GM18873 (cell line): ENCODE results near the gene SLC41A3.
"Not testable (repeated sequence)": the region's sequence is repeated elsewhere in the genome, so short reads cannot be mapped to it uniquely, and the experiment has no call there.

Experiments
- ATAC-seq: cut with Tn5 transposase; IDR thresholded peaks from one replicate; pipeline ENCODE4 v1.9.1; 2021; ENCODE audit warnings: mild to moderate bottlenecking, moderate library complexity, moderate number of reproducible peaks; ENCODE audit not compliant: unreplicated experiment, low FRiP score

The SLC41A3 gene

GRCh38 chr3:125963834-125964233 is 120.1 kb downstream of the SLC41A3 start:
- not testable (repeated sequence) for ATAC-seq

DNA sequence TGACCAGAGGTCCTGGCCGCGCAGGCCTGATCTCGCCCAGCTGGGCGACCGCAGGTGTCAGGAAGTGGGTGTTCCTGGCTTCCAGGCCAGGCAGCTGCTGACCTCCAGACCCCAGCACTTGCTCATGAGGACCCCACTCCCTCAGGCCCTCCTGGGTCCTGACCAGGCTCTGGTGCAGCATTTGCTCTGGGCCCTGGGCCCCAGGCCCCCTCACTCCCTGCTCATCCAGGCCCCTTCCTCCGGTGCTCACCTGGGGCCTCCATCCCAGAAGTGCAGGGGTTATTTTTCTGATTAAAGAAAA is 122.7 kb downstream of the SLC41A3 start:
- ATAC-seq = no peak

DNA sequence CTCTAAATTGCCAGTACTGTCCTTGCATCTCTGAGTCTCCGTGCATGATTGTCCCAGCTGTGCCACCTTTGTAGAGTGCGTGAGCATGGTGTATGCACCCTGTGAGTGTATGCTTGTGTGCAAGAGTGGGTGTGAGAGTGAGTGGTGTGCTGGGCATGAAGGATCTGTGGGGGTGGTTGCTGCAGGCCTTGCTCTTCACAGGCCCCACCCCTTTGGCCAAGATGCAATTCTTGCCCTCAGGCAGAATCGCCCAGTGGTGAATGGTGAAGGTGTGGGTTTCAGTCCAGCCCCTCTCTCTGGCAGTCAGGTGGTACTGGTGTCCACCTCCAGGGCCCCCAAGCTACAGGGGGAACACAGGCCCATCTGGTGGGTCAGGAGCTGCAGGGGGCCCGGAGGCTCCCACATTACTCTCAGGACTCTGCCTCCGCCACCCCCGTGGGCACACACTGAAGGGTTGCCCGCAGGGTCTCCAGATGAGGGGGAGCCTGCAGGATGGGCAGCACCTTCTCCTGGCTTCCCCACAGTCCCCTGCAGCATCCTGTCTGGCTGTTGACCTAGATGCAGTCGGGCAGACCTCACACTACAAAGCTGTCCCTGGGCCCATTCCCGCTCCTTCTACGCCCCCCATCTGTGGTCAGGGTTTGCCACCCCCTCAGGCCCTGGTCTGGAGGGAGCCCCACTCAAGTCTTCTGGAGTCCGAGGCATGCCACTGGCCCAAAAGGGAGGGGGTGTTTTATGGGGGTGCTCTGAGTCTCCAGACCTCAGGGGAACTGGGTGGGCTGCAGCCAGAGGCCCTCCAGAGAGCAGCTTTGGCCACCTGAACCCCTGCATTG is 123.3 kb downstream of the SLC41A3 start:
- no peak for ATAC-seq

- no peak for ATAC-seq
These were observed 123.9 kb downstream of the SLC41A3 start for GRCh38 chr3:125960066-125960424.

DNA sequence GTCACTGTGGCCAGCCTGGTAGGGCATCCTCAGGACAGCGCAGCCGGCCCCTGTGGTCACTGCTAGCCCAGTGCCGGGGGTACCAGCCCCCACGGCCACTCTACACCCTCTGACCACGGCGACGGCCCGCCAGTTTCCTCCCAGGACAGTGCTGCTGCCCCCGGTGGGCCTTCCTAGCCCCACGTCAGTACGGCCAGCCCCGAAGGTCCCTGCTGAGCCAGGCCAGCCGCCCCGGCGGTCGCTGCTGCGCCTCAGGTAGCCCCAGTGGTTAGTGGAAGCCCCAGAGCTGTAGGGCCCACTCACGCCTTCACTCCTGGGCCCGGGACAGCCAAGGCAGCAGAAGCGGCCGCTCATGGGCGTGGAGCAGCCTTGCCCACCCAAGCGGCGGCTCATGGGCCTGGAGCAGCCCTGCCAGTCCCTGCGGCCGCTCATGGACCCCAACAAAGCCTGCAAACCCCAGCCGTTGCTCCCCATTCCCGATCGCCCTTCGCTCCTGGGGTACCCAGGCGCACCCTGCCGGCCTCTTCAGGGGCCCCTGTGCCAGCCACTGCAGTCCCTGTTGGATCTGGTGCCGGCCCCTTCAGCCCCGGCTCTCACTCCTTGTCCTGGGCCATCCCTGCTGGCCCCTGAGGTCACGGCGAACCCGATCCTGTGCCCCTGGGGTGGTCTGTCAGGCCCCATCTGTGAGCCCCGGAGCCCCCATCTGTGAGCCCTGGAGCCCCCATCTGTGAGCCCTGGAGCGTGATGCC is 124.4 kb downstream of the SLC41A3 start:
- ATAC-seq = no peak

- ATAC-seq = no peak
These were observed 125.2 kb downstream of the SLC41A3 start for GRCh38 chr3:125958511-125959316.

- ATAC-seq = no peak
These were observed 126.0 kb downstream of the SLC41A3 start for GRCh38 chr3:125957674-125958510.

- ATAC-seq = not testable (repeated sequence)
These were observed 126.9 kb downstream of the SLC41A3 start for GRCh38 chr3:125957020-125957419.
